Activated CD8-positive, alpha-beta T cell treated with anti-CD3 and anti-CD28 coated beads for 36 hours (primary cell): ENCODE data around the gene NUP214. TPM values are rescaled to one million over a fixed set of nuclear protein-coding genes. Genes with fewer than 3 reads are reported as not detected.

Source experiments
- ATAC-seq: fragments of 200-7000 bp; cut with Tn5 transposase; one replicate; pipeline ENCODE4 v1.10.0; 2021; ENCODE audit warnings: mild to moderate bottlenecking, moderate library complexity
- CTCF ChIA-PET: fragments of 350-600 bp; sonication (Branson Sonifier 250); formaldehyde crosslinking; loops from one replicate; lab custom pipeline; 2021; ENCODE audit warnings: antibody characterized with exemption; lab: Charles Lee
- POLR2A ChIA-PET: fragments of 350-600 bp; sonication (Branson Sonifier 250); formaldehyde crosslinking; loops from one replicate; lab custom pipeline; 2021; ENCODE audit warnings: antibody characterized with exemption; lab: Charles Lee
- DNase-seq: peaks from one replicate; pipeline ENCODE4 v3.0.0-alpha.2; 2020
- H3K27ac Mint-ChIP-seq: one replicate; pipeline ENCODE4 v1.8.0; 2021; ENCODE audit warnings: mild to moderate bottlenecking, mixed read lengths
- H3K27me3 Mint-ChIP-seq: one replicate; pipeline ENCODE4 v1.8.0; 2021; ENCODE audit warnings: mixed read lengths
- H3K36me3 Mint-ChIP-seq: one replicate; pipeline ENCODE4 v1.8.0; 2021; ENCODE audit warnings: low read depth, mixed read lengths
- H3K4me1 Mint-ChIP-seq: one replicate; pipeline ENCODE4 v1.8.0; 2021; ENCODE audit warnings: low read depth, mixed read lengths
- H3K4me3 Mint-ChIP-seq: one replicate; pipeline ENCODE4 v1.8.0; 2021; ENCODE audit warnings: mild to moderate bottlenecking, moderate library complexity, mixed read lengths
- H3K9me3 Mint-ChIP-seq: one replicate; pipeline ENCODE4 v1.8.0; 2021; ENCODE audit warnings: mixed read lengths
- intact Hi-C: fragments of 100-400 bp; cut with micrococcal nuclease; formaldehyde crosslinking; loops from one replicate; pipeline ENCODE4 v1.10.0; 2022
- total RNA-seq, 2 experiments: library from RNA; stranded (reverse); gene quantifications; one replicate each; pipeline ENCODE4 v1.2.3, GENCODE V29; 2021
- TF ChIP-seq, protein P1 (sequence below): fragments of 200-600 bp; IDR thresholded peaks from one replicate; pipeline ENCODE4 v1.8.0; 2022; ENCODE audit warnings: antibody characterized with exemption, mild to moderate bottlenecking

Gene NUP214
- total RNA-seq, 2 experiments from 2014 or later = 57.6 to 58.3 TPM

GRCh38 chr9:131162886-131163285 lies 37.5 kb downstream of the NUP214 start:
- Mint-ChIP-seq H3K36me3 (peaks cover 48% of the 10 kb centered on the region), H3K4me3 (no peak overlapping the region), H3K4me1 (no peaks in the 10 kb centered on the region), H3K9me3 (no peaks in the 10 kb centered on the region), H3K27ac (no peak overlapping the region), H3K27me3 (no peaks in the 10 kb centered on the region)
- intact Hi-C loops = no loop called here
- ATAC-seq = no peak
- ChIA-PET POLR2A (interaction anchor here (0.9 to 1.0 kb wide), 3 partner anchors 11 to 61 kb away, joined by 3 to 4 read pairs (median 3); partner anchors contain the start of gene NUP214), CTCF (interaction anchor here (0.6 to 1.4 kb wide), 5 partner anchors 15 to 174 kb away, joined by 3 to 8 read pairs (median 3); no protein-coding TSS in a partner anchor)
- TF ChIP-seq, protein P1, sequence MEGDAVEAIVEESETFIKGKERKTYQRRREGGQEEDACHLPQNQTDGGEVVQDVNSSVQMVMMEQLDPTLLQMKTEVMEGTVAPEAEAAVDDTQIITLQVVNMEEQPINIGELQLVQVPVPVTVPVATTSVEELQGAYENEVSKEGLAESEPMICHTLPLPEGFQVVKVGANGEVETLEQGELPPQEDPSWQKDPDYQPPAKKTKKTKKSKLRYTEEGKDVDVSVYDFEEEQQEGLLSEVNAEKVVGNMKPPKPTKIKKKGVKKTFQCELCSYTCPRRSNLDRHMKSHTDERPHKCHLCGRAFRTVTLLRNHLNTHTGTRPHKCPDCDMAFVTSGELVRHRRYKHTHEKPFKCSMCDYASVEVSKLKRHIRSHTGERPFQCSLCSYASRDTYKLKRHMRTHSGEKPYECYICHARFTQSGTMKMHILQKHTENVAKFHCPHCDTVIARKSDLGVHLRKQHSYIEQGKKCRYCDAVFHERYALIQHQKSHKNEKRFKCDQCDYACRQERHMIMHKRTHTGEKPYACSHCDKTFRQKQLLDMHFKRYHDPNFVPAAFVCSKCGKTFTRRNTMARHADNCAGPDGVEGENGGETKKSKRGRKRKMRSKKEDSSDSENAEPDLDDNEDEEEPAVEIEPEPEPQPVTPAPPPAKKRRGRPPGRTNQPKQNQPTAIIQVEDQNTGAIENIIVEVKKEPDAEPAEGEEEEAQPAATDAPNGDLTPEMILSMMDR = no peak
- DNase-seq = no peak

GRCh38 chr9:131165523-131165922 lies 40.1 kb downstream of the NUP214 start:
- CTCF ChIA-PET = interaction anchor here (1.3 kb wide), 1 partner anchor 171 kb away, joined by 3 read pairs; no protein-coding TSS in a partner anchor
- Mint-ChIP-seq H3K27me3 (no peaks in the 10 kb centered on the region), H3K4me3 (no peak overlapping the region), H3K27ac (no peak overlapping the region), H3K36me3 (peaks cover 50% of the 10 kb centered on the region), H3K4me1 (peaks cover 4% of the 10 kb centered on the region), H3K9me3 (no peaks in the 10 kb centered on the region)
- ATAC-seq (no peak), DNase-seq (no peak)
- TF ChIP-seq, protein P1 = no peak
- intact Hi-C loops = no loop called here
- POLR2A ChIA-PET = interaction anchor here (1.7 kb wide), 1 partner anchor 40 kb away, joined by 5 read pairs; the partner anchor contains the start of gene NUP214

GRCh38 chr9:131167146-131167692 lies 41.8 kb downstream of the NUP214 start:
- Mint-ChIP-seq H3K27ac (no peak overlapping the region), H3K27me3 (no peaks in the 10 kb centered on the region), H3K4me1 (peaks cover 4% of the 10 kb centered on the region), H3K4me3 (no peak overlapping the region), H3K36me3 (peaks cover 53% of the 10 kb centered on the region), H3K9me3 (peaks cover 2% of the 10 kb centered on the region)
- ChIA-PET POLR2A (no interaction called here), CTCF (interaction anchor here (1.4 to 5.4 kb wide), 3 partner anchors 13 to 182 kb away, joined by 5 to 45 read pairs (median 6); no protein-coding TSS in a partner anchor)
- intact Hi-C loops = no loop called here
- TF ChIP-seq, protein P1 = no peak
- ATAC-seq (no peak), DNase-seq (no peak)

DNA sequence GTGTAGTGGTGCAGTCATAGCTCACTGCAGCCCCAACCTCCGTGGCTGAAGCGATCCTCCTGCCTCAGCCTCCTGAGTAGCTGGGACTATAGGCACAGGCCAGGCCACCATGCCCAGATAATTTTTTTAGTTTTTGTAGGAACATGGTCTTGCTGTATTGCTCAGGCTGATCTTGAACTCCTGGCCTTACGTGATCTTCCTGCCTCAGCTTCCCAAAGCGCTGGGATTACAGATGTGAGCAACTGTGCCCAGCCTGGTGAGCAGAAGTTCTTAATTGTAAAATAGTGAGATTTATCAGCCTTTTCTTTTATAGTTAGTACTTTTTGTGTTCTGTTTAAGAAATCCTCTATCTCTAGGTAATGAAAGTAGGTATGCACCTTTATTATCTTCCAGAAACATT lies 42.5 kb downstream of the NUP214 start:
- no peak for ATAC-seq
- Mint-ChIP-seq H3K27me3 (no peaks in the 10 kb centered on the region), H3K9me3 (peaks cover 2% of the 10 kb centered on the region), H3K4me1 (peaks cover 4% of the 10 kb centered on the region), H3K36me3 (peaks cover 55% of the 10 kb centered on the region), H3K27ac (no peak overlapping the region), H3K4me3 (no peak overlapping the region)
- no peak for DNase-seq
- ChIA-PET CTCF (interaction anchor here (1.4 to 5.4 kb wide), 3 partner anchors 13 to 182 kb away, joined by 5 to 45 read pairs (median 6); no protein-coding TSS in a partner anchor), POLR2A (no interaction called here)
- intact Hi-C loops = no loop called here
- TF ChIP-seq, protein P1 = no peak

GRCh38 chr9:131169563-131170240 lies 44.3 kb downstream of the NUP214 start:
- POLR2A ChIA-PET = no interaction called here
- Mint-ChIP-seq H3K4me1 (peaks cover 4% of the 10 kb centered on the region), H3K9me3 (peaks cover 2% of the 10 kb centered on the region), H3K36me3 (peaks cover 48% of the 10 kb centered on the region), H3K4me3 (no peak overlapping the region), H3K27ac (peak overlapping the region; percentile 34), H3K27me3 (no peaks in the 10 kb centered on the region)
- TF ChIP-seq, protein P1 = no peak
- CTCF ChIA-PET = interaction anchor here (1.4 to 5.4 kb wide), 2 partner anchors 11 to 20 kb away, joined by 3 to 45 read pairs; no protein-coding TSS in a partner anchor
- DNase-seq (no peak), ATAC-seq (no peak)
- intact Hi-C loops = no loop called here
